NCI-H2196 (cell line): ENCODE measurements around the gene DLL1.

Experiments
- DNase-seq: peaks from one replicate; lab custom pipeline; 2025; ENCODE audit not compliant: unreplicated experiment; lab: John Stamatoyannopoulos, UW

DLL1 gene

GRCh38 chr6:170283212-170284081 is 7.4 kb downstream of the DLL1 start:
- no peak for DNase-seq

- no peak for DNase-seq
These were observed 8.2 kb downstream of the DLL1 start for GRCh38 chr6:170282512-170283158.

GRCh38 chr6:170281331-170282292 is 9.3 kb downstream of the DLL1 start:
- no peak for DNase-seq

GRCh38 chr6:170280689-170281045 is 10.2 kb downstream of the DLL1 start:
- no peak for DNase-seq

GRCh38 chr6:170279977-170280688 is 10.7 kb downstream of the DLL1 start:
- peak; percentile 85 for DNase-seq

- no peak for DNase-seq
These were observed 11.5 kb downstream of the DLL1 start for GRCh38 chr6:170279426-170279825.

GRCh38 chr6:170278743-170279094 is 12.2 kb downstream of the DLL1 start:
- DNase-seq = no peak

- DNase-seq = no peak
These were observed 12.8 kb downstream of the DLL1 start for GRCh38 chr6:170277893-170278742.

GRCh38 chr6:170276369-170277057 is 14.4 kb downstream of the DLL1 start:
- DNase-seq = no peak

- DNase-seq = no peak
These were observed 15.9 kb downstream of the DLL1 start for GRCh38 chr6:170274713-170275560.

GRCh38 chr6:170273681-170274080 is 17.2 kb downstream of the DLL1 start:
- no peak for DNase-seq

- no peak for DNase-seq
These were observed 17.7 kb downstream of the DLL1 start for GRCh38 chr6:170273191-170273590.

- DNase-seq = no peak
These were observed 18.4 kb downstream of the DLL1 start for GRCh38 chr6:170272341-170273065.

GRCh38 chr6:170271771-170272314 is 19.0 kb downstream of the DLL1 start:
- DNase-seq = no peak

GRCh38 chr6:170270984-170271593 is 19.8 kb downstream of the DLL1 start:
- no peak for DNase-seq

GRCh38 chr6:170269846-170270541 is 20.9 kb downstream of the DLL1 start:
- DNase-seq = no peak
